ENCODE data around the gene NCAPG2. TPM values are rescaled to one million over a fixed set of nuclear protein-coding genes. Genes with fewer than 3 reads are reported as not detected.
"Not testable (repeated sequence)": the region's sequence is repeated elsewhere in the genome, so short reads cannot be mapped to it uniquely, and the experiment has no call there.

NCAPG2 gene
- total and polyA plus RNA-seq, 2 experiments from 2014 or later = 15.6 to 17.3 TPM

GRCh38 chr7:158676906-158677305 lies 27.7 kb downstream of the NCAPG2 start:
- in situ Hi-C loops (cut with MboI) = no loop called here
- Histone ChIP-seq H3K79me2 (ENCODE audit: insufficient read depth) (no peaks in the 10 kb centered on the region; the same call in 1 of the 2 replicates), H3K36me3 (ENCODE audit: low read depth) (peaks cover 6% of the 10 kb centered on the region; the same call in 1 of the 2 replicates), H4K20me1 (ENCODE audit: insufficient read depth) (no peaks in the 10 kb centered on the region), H3F3A (ENCODE audit: insufficient read depth) (peaks cover 20% of the 10 kb centered on the region; the same call in 1 of the 2 replicates), H2AFZ (no peak overlapping the region), H3K4me1 (ENCODE audit: insufficient read depth) (peaks cover 28% of the 10 kb centered on the region), H3K9ac (no peak overlapping the region), H3K4me3 (no peak overlapping the region), H3K27ac (peak overlapping the region; percentile 54), H3K9me3 (ENCODE audit: low read depth) (no peaks in the 10 kb centered on the region), H3K9me2 (ENCODE audit: insufficient read depth) (no peaks in the 10 kb centered on the region), H3K4me2 (ENCODE audit: unreplicated experiment) (peak overlapping the region; percentile 25), H3K27me3 (replicated peaks; ENCODE audit: insufficient read depth) (no peaks in the 10 kb centered on the region)
- TF ChIP-seq EZH2 (IDR thresholded peaks at IDR 0.05; ENCODE audit: insufficient read depth, poor library complexity, severe bottlenecking) (no peak), EZH2phosphoT487 (IDR thresholded peaks at IDR 0.05; ENCODE audit: insufficient read depth, low read depth) (no peak)
- WGBS, 2 experiments (ENCODE audit: low coverage in 1 of 2, low lambda C conversion rate in 2 of 2, missing lambda C conversion rate in 2 of 2) = 69 to 74% methylated on average over 3 of the region's 3 CpGs
- DNase-seq = peak; percentile 41

- WGBS, 2 experiments (ENCODE audit: low coverage in 1 of 2, low lambda C conversion rate in 2 of 2, missing lambda C conversion rate in 2 of 2) = 42% methylated on average over 7 of the region's 7 CpGs
- peaks cover 27% of the 10 kb centered on the region for H3K4me1 ChIP-seq (ENCODE audit: insufficient read depth)
- DNase-seq = peak; percentile 69
- H3K9me3 ChIP-seq (ENCODE audit: low read depth) = no peaks in the 10 kb centered on the region
- H3K9ac ChIP-seq = no peak overlapping the region
- H3K4me2 ChIP-seq (ENCODE audit: unreplicated experiment) = peak overlapping the region; percentile 25
- H4K20me1 ChIP-seq (ENCODE audit: insufficient read depth) = no peaks in the 10 kb centered on the region
- no peak overlapping the region for H2AFZ ChIP-seq
- peak overlapping the region; percentile 54 for H3K27ac ChIP-seq
- H3F3A ChIP-seq (ENCODE audit: insufficient read depth) = peaks cover 20% of the 10 kb centered on the region; the same call in 1 of the 2 replicates
- no peaks in the 10 kb centered on the region for H3K36me3 ChIP-seq (ENCODE audit: low read depth)
- H3K27me3 ChIP-seq (replicated peaks; ENCODE audit: insufficient read depth) = no peaks in the 10 kb centered on the region
- in situ Hi-C loops (cut with MboI) = no loop called here
- no peaks in the 10 kb centered on the region; the same call in 1 of the 2 replicates for H3K79me2 ChIP-seq (ENCODE audit: insufficient read depth)
- no peak overlapping the region for H3K4me3 ChIP-seq
- H3K9me2 ChIP-seq (ENCODE audit: insufficient read depth) = no peaks in the 10 kb centered on the region
- TF ChIP-seq EZH2 (IDR thresholded peaks at IDR 0.05; ENCODE audit: insufficient read depth, poor library complexity, severe bottlenecking) (no peak), EZH2phosphoT487 (IDR thresholded peaks at IDR 0.05; ENCODE audit: insufficient read depth, low read depth) (no peak)
Measured at GRCh38 chr7:158676171-158676840, 28.3 kb downstream of the NCAPG2 start.

GRCh38 chr7:158672975-158673374 lies 31.6 kb downstream of the NCAPG2 start:
- H3K4me3 ChIP-seq = no peak overlapping the region
- H3K9me2 ChIP-seq (ENCODE audit: insufficient read depth) = no peaks in the 10 kb centered on the region
- H3K4me1 ChIP-seq (ENCODE audit: insufficient read depth) = peaks cover 15% of the 10 kb centered on the region
- H2AFZ ChIP-seq = no peak overlapping the region
- no peaks in the 10 kb centered on the region for H3K9me3 ChIP-seq (ENCODE audit: low read depth)
- H3K36me3 ChIP-seq (ENCODE audit: low read depth) = no peaks in the 10 kb centered on the region
- WGBS, 2 experiments (ENCODE audit: low coverage in 1 of 2, low lambda C conversion rate in 2 of 2, missing lambda C conversion rate in 2 of 2) = 58 to 64% methylated on average over 4 of the region's 4 CpGs
- no peak overlapping the region for H3K9ac ChIP-seq
- no peak overlapping the region for H3K4me2 ChIP-seq (ENCODE audit: unreplicated experiment)
- in situ Hi-C loops (cut with MboI) = no loop called here
- TF ChIP-seq EZH2 (IDR thresholded peaks at IDR 0.05; ENCODE audit: insufficient read depth, poor library complexity, severe bottlenecking) = no peak
- no peak for TF ChIP-seq EZH2phosphoT487 (IDR thresholded peaks at IDR 0.05; ENCODE audit: insufficient read depth, low read depth)
- no peak overlapping the region for H3K27ac ChIP-seq
- H4K20me1 ChIP-seq (ENCODE audit: insufficient read depth) = no peaks in the 10 kb centered on the region
- peak; percentile 63 for DNase-seq
- peaks cover 20% of the 10 kb centered on the region; the same call in 1 of the 2 replicates for H3F3A ChIP-seq (ENCODE audit: insufficient read depth)
- H3K27me3 ChIP-seq (replicated peaks; ENCODE audit: insufficient read depth) = no peaks in the 10 kb centered on the region
- H3K79me2 ChIP-seq (ENCODE audit: insufficient read depth) = no peaks in the 10 kb centered on the region; the same call in 1 of the 2 replicates

GRCh38 chr7:158668086-158668485 lies 36.5 kb downstream of the NCAPG2 start:
- H3K27ac ChIP-seq; in situ Hi-C loops (cut with MboI); H3F3A ChIP-seq (ENCODE audit: insufficient read depth); H3K79me2 ChIP-seq (ENCODE audit: insufficient read depth); H3K36me3 ChIP-seq (ENCODE audit: low read depth); H3K27me3 ChIP-seq (replicated peaks; ENCODE audit: insufficient read depth); H3K4me3 ChIP-seq; H3K4me1 ChIP-seq (ENCODE audit: insufficient read depth); DNase-seq; H4K20me1 ChIP-seq (ENCODE audit: insufficient read depth); H2AFZ ChIP-seq; H3K4me2 ChIP-seq (ENCODE audit: unreplicated experiment); H3K9me3 ChIP-seq (ENCODE audit: low read depth); H3K9ac ChIP-seq; H3K9me2 ChIP-seq (ENCODE audit: insufficient read depth): not testable (repeated sequence)
- WGBS, 2 experiments (ENCODE audit: low coverage in 1 of 2, low lambda C conversion rate in 2 of 2, missing lambda C conversion rate in 2 of 2) = 98% methylated on average over 3 to 8 of the region's 8 CpGs

GRCh38 chr7:158666966-158667678 lies 37.5 kb downstream of the NCAPG2 start:
- H3K27ac ChIP-seq; H3K9me2 ChIP-seq (ENCODE audit: insufficient read depth); H3K4me2 ChIP-seq (ENCODE audit: unreplicated experiment); H3K79me2 ChIP-seq (ENCODE audit: insufficient read depth); H3K9me3 ChIP-seq (ENCODE audit: low read depth); DNase-seq; H4K20me1 ChIP-seq (ENCODE audit: insufficient read depth); H3F3A ChIP-seq (ENCODE audit: insufficient read depth); H3K36me3 ChIP-seq (ENCODE audit: low read depth); H3K27me3 ChIP-seq (replicated peaks; ENCODE audit: insufficient read depth); H3K4me3 ChIP-seq; in situ Hi-C loops (cut with MboI); H2AFZ ChIP-seq; H3K4me1 ChIP-seq (ENCODE audit: insufficient read depth); H3K9ac ChIP-seq: not testable (repeated sequence)
- 90 to 99% methylated on average over 5 to 22 of the region's 24 CpGs for WGBS, 2 experiments (ENCODE audit: low coverage in 1 of 2, low lambda C conversion rate in 2 of 2, missing lambda C conversion rate in 2 of 2)
